Stomach smooth muscle (tissue), 2 donors: ENCODE results near the gene PRDM13.

Source experiments
- H3K27ac ChIP-seq: one replicate; pipeline ENCODE4 v1.7.0; 2013; ENCODE audit warnings: mild to moderate bottlenecking, low read length, inconsistent platforms
- H3K27me3 ChIP-seq, 2 donors: one replicate each; pipeline ENCODE4 v1.7.0; 2013; ENCODE audit warnings: low read length in 2 of 2; ENCODE audit not compliant: insufficient read depth in 2 of 2, control insufficient read depth in 1 of 2
- H3K36me3 ChIP-seq, 2 donors: one replicate each; pipeline ENCODE4 v1.7.0; 2013; ENCODE audit warnings: low read length in 2 of 2; ENCODE audit not compliant: control insufficient read depth in 2 of 2, insufficient read depth in 2 of 2
- H3K4me1 ChIP-seq: one replicate; pipeline ENCODE4 v1.7.0; 2013; ENCODE audit warnings: low read length; ENCODE audit not compliant: control insufficient read depth, insufficient read depth
- H3K4me3 ChIP-seq, 2 donors: one replicate each; pipeline ENCODE4 v1.7.0; 2013; ENCODE audit warnings: low read length in 2 of 2
- H3K9ac ChIP-seq, 2 donors: one replicate each; pipeline ENCODE4 v1.7.0; 2013; ENCODE audit warnings: low read length in 2 of 2, mild to moderate bottlenecking in 1 of 2
- H3K9me3 ChIP-seq, 2 donors: one replicate each; pipeline ENCODE4 v1.7.0; 2013; ENCODE audit warnings: low read length in 2 of 2; ENCODE audit not compliant: control insufficient read depth in 2 of 2
- donor health status: healthy.
- donor health status: Pancreatic carcinoma.

The PRDM13 gene

DNA sequence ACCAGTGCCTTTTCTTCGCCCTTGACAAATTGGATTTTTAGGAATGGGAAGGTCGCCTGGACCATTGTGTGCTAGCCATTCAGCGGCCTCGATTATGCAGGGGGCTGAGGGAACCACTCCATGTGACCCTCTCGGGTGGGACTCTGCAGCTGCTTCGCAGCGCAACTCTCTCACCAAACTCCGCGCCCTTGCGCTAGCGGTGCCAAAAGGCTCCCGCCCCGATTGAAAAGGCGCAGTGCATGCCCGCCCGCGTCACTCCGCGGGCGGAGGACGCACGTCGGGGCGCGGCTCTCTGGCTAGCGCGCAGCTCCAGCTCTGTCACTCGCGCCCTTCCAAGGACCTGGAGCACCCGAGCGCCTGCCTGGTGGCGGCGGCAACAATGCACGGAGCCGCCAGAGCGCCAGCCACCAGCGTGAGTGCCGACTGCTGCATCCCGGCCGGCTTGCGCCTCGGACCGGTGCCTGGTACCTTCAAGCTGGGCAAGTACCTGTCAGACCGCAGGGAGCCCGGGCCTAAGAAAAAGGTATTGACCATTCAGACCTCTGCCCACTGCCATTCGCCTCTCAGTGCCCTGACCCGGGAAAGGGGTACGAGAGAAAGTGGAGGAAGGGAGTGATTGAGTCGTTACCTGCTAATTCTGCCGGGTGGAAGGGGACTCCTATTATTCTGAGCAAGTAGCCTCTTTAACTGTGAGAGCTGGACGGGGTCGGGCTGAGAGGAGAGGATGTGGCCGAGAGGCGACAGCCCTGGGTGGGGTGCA lies at the start of gene PRDM13:
Gene PRDM13 (plus strand): TSS at position 178 of the 760 bp plus-strand sequence. CDS start 202 bp downstream, at position 380.
- Histone ChIP-seq H3K27me3 (peaks cover 81 to 92% of the 10 kb centered on the region in 2 donors), H3K4me3 (no peak within 1 kb of the TSS), H3K27ac (no peak within 1 kb of the TSS), H3K4me1 (peaks cover 24% of the 10 kb centered on the region), H3K9me3 (no peaks in the 10 kb centered on the region), H3K36me3 (no peaks in the 10 kb centered on the region), H3K9ac (no peak within 1 kb of the TSS)

DNA sequence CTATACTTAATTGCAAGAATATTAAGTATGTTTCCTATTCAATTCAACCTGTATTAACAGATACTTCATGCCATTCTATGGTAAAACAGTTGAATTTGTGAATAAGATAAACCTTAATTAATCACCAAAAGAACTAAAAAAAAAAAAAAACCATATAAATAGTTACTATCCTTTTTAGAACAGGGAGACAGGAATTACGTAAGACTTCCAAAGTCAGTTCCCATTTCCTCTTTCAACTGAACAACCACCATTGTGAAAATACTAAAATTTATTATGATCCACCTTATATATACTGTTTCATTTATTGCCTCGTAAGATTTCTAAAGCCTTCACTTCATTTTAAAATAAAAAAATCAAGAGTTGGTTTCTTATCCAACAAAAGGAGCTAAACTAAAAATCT lies 47.6 kb upstream of the PRDM13 start:
- Histone ChIP-seq H3K4me1 (no peaks in the 10 kb centered on the region), H3K27ac (no peak overlapping the region), H3K36me3 (peaks cover 6 to 16% of the 10 kb centered on the region in 2 donors), H3K9me3 (no peaks in the 10 kb centered on the region), H3K27me3 (no peaks in the 10 kb centered on the region), H3K4me3 (no peak overlapping the region), H3K9ac (no peak overlapping the region)

DNA sequence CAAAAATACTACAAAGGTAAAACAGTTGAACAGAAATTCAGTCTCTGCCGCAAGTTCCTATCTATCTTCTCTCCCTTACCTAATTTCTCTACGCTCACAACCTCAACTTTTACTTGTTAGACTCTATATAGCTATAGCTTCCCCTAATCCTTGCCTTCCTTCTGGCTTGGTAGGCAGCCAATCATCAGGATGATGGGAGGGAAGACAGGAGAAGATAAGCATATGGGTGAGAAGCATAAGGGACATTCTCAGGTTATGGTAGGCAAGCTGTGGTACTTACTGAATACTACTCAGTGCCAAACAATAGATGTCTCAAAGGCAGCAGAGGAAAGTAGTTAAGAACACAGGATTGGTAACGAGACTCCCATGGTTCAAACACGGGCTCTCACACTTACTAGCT lies 46.0 kb upstream of the PRDM13 start:
- no peaks in the 10 kb centered on the region for H3K4me1 ChIP-seq
- no peaks in the 10 kb centered on the region for H3K27me3 ChIP-seq

DNA sequence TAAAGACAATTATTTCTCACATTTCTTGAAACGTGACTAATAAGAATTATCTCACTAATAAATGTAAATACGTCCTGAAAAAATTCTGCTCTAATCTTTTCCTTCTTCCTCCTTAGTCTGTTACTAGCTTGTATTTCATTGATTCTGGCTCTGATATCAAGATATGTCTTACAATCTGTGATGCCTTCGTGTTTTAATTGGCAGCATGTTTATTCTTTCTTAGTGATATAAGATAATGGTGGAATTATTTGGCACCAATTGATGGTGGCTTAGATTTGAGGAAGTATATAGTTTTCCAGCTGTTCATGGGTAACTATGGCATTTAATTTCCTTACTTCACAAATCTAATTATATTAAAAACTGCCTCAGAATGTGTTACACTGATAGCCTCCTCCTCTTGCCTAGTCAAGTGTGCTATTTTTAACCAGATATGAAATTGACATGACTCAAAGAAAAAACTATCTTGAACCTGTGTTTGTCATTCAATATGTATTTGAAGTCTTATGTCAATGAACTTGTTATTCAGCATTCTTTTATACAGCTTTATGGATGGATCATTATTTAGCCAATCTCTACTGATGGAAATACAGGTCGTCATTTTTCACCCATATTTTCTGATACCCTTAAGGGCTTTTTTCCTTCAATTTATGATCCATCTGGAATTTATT lies 43.4 kb upstream of the PRDM13 start:
- Histone ChIP-seq H3K27me3 (no peaks in the 10 kb centered on the region), H3K27ac (no peak overlapping the region), H3K4me1 (no peaks in the 10 kb centered on the region)

More for the DNA sequence above, 46.0 kb upstream of the PRDM13 start:
- H3K9me3 ChIP-seq = no peaks in the 10 kb centered on the region
- H3K36me3 ChIP-seq = peaks cover 6 to 10% of the 10 kb centered on the region in 2 donors
- no peak overlapping the region for H3K4me3 ChIP-seq
- no peak overlapping the region for H3K27ac ChIP-seq
- H3K9ac ChIP-seq = no peak overlapping the region

DNA sequence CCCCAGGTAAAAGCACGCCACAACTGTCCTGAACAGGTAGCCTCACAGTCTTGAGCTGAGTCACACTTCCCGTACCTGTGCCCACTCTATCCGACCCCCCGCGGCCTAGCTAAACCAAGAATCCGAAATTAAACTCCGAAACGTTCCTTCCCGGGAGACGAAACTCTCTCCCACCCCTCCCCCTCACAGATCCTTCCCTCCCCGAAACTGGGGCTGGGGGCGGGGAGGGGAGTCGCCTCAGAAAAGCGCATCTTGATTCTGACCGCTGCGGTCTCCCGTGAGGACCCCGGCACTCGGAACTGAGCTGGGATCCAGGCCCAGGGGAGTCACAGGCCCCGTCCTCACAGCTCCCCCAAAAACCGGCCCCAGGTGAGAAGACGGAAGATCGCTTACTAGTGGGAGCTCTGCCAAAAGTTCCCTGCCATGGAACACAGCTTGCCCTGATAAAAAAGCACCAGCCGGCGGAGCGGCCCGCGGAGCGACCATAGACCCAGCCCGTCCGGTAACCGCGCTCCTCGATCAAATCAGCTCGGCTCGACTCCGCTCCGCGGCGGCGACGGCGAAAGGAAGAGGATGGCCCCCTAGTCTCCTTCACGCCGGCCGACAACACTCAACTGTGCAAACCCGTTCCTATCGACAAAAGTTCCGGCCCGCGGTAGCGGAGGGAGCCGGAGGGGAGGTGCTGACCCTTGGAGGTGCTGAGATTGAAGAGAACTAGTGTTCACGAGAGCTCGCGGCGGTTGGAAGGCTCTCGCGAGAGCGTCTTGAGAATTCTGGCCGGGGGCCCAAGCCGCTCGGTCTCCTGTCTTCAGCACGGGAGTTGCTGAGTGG lies 38.3 kb upstream of the PRDM13 start, which contains the start of gene CCNC:
Gene CCNC (minus strand): TSS at position 558 of the 831 bp plus-strand sequence. CDS start 133 bp downstream, at position 425.
- no peaks in the 10 kb centered on the region for H3K36me3 ChIP-seq
- H3K27ac ChIP-seq = peak within 1 kb of the TSS; percentile 58
- H3K9ac ChIP-seq = peak within 1 kb of the TSS; percentile 91 to 99
- H3K9me3 ChIP-seq = no peaks in the 10 kb centered on the region
- H3K4me1 ChIP-seq = no peaks in the 10 kb centered on the region
- H3K27me3 ChIP-seq = no peaks in the 10 kb centered on the region
- peak within 1 kb of the TSS; percentile 93 to 98 for H3K4me3 ChIP-seq

More for the DNA sequence above, 43.4 kb upstream of the PRDM13 start:
- Histone ChIP-seq H3K9me3 (no peaks in the 10 kb centered on the region), H3K9ac (no peak overlapping the region), H3K36me3 (peaks cover 3% of the 10 kb centered on the region in 2 donors), H3K4me3 (no peak overlapping the region)

DNA sequence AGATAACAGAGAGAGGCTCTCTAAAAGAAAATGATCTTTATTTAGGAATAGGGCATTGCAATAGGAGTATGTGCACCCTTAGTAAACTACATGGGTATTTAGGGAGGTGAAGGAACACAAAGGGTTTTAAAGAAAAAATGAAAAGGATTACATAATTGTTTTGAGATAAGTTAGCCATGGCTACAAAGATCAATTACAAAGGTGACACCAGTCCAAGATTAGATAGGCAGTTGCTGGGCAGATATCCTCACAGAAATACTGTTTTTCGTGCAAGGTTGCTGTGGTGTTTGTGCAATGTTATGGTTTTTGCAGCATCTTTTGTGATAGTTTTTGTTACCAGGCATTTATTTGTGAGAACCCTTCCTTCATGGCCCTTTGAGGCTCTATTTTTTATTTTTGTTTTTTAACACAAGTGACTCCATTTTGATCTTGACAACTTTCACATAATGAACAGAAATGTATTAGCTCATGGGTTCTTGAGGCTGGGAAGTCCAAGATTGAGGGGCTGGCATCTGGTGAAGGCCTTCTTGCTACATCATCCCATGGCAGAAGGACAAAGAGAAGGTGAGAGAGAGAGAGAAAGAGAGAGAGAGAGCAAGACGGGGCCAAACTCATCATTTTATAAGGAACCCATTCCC lies 32.5 kb upstream of the PRDM13 start:
- H3K4me3 ChIP-seq = no peak overlapping the region
- H3K36me3 ChIP-seq = no peaks in the 10 kb centered on the region
- H3K4me1 ChIP-seq = no peaks in the 10 kb centered on the region
- H3K27me3 ChIP-seq = no peaks in the 10 kb centered on the region
- H3K9me3 ChIP-seq = no peaks in the 10 kb centered on the region
- H3K27ac ChIP-seq = no peak overlapping the region
- H3K9ac ChIP-seq = no peak overlapping the region

DNA sequence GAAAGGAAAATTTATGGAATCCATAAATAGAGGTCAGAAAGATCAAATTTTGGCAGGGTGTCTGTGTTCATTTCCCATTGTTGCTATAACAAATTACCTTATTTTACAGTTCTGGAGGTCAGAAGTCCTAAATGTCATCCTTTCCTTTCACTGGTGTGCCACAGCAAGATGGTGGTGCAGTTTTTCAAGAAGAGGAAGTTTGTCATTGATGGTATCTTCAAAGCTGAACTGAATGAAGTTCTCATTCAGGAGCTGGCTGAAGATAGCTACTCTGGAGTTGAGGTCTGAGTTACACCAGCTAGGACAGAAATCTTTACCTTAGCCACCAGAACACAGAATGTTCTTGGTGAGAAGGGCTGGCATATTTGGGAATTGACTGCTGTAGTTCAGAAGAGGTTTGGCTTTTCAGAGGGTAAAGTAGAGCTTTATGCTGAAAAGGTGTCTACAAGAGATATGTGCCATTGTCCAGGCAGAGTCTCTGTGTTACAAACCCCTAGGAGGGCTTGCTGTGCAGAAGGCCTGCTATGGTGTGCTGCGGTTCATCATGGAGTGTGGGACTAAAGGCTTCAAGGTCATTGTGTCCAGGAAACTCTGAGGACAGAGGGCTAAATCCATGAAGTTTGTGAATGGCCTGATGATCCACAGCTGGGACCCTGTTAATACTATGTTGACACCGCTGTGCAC lies 30.9 kb upstream of the PRDM13 start:
- no peaks in the 10 kb centered on the region for H3K4me1 ChIP-seq
- H3K4me3 ChIP-seq = no peak overlapping the region
- H3K36me3 ChIP-seq = no peaks in the 10 kb centered on the region
- no peak overlapping the region for H3K9ac ChIP-seq
- H3K9me3 ChIP-seq = no peaks in the 10 kb centered on the region
- H3K27me3 ChIP-seq = no peaks in the 10 kb centered on the region
- H3K27ac ChIP-seq = no peak overlapping the region

DNA sequence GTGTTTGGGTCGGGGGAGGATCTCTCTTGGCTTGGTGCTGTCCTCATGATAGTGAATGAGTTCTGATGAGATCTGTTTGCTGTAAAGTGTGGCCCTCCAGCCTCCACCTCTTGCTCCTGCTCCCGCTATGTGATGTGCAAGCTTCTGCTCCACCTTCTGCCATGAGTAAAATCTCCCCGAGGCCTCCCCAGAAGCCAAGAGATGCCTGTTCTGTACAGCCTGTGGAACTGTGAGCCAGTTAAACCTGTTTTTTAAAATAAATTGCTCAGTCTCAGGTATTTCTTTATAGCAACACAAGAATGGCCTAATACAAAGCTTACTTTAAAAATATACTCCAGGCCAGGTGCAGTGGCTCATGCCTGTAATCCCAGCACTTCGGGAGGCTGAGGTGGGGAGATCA lies 26.9 kb upstream of the PRDM13 start:
- H3K27me3 ChIP-seq = no peaks in the 10 kb centered on the region
- no peaks in the 10 kb centered on the region for H3K36me3 ChIP-seq
- H3K9ac ChIP-seq = no peak overlapping the region
- no peaks in the 10 kb centered on the region for H3K4me1 ChIP-seq
- no peaks in the 10 kb centered on the region for H3K9me3 ChIP-seq
- no peak overlapping the region for H3K27ac ChIP-seq
- no peak overlapping the region for H3K4me3 ChIP-seq

DNA sequence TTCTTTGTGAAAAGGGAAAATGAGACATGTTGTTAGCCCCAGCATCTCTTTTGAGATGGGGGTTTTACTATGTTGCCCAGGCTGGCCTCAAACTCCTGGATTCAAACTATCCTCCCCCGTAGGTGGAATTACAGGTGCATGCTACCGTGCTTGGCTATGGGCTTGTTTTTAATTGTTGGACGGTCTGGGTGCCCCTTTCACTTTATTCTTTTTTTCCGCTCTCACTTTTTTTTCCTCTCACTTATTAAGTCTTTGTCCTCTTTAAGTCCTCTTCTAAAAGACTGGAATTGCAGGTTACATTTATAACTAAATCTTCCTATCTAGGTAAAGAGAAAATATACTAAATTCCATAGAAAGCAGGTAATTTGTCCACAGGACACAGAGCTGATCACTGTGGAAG lies 18.8 kb upstream of the PRDM13 start:
- H3K9ac ChIP-seq = no peak overlapping the region
- H3K27me3 ChIP-seq = peaks cover 40 to 55% of the 10 kb centered on the region in 2 donors
- no peak overlapping the region for H3K4me3 ChIP-seq
- peaks cover 22% of the 10 kb centered on the region for H3K4me1 ChIP-seq
- H3K36me3 ChIP-seq = no peaks in the 10 kb centered on the region
- H3K9me3 ChIP-seq = no peaks in the 10 kb centered on the region
- no peak overlapping the region for H3K27ac ChIP-seq
